MM.1S (cell line): Measurements from ENCODE around the gene EFCAB6.

Source experiments
- DNase-seq: peaks from one replicate; pipeline ENCODE4 v3.0.0-alpha.2; 2015
- H2AFZ ChIP-seq: fragments of 300-600 bp; sonication (generic); 2 replicates; pipeline ENCODE4 v1.6.0; 2016; ENCODE audit warnings: antibody characterized with exemption, low read length
- H3F3A ChIP-seq: fragments of 300-600 bp; sonication (generic); 2 replicates; pipeline ENCODE4 v1.6.1; 2016; ENCODE audit warnings: mild to moderate bottlenecking, antibody characterized with exemption, low read length, moderate library complexity, mixed read lengths; ENCODE audit not compliant: insufficient read depth
- H3K27ac ChIP-seq: fragments of 300-600 bp; sonication (generic); 2 replicates; pipeline ENCODE4 v1.5.1; 2016; ENCODE audit warnings: mild to moderate bottlenecking, low read length
- H3K27me3 ChIP-seq: fragments of 300-600 bp; sonication (generic); replicated peaks from 2 replicates; pipeline ENCODE4 v1.6.0; 2016; ENCODE audit warnings: low read length; ENCODE audit not compliant: insufficient read depth
- H3K36me3 ChIP-seq: fragments of 300-600 bp; sonication (generic); replicated peaks from 2 replicates; pipeline ENCODE4 v1.6.1; 2016; ENCODE audit warnings: mild to moderate bottlenecking, low read length, mixed read lengths; ENCODE audit not compliant: insufficient read depth
- H3K4me1 ChIP-seq: fragments of 300-600 bp; sonication (generic); 2 replicates; pipeline ENCODE4 v1.6.1; 2016; ENCODE audit warnings: low read length, mixed read lengths
- H3K4me2 ChIP-seq: fragments of 300-600 bp; sonication (generic); 2 replicates; pipeline ENCODE4 v1.6.0; 2016; ENCODE audit warnings: low read depth, low read length
- H3K4me3 ChIP-seq: fragments of 300-600 bp; sonication (generic); 2 replicates; pipeline ENCODE4 v1.5.1; 2016; ENCODE audit warnings: low read length, mixed read lengths
- H3K79me2 ChIP-seq: fragments of 300-600 bp; sonication (generic); 2 replicates; pipeline ENCODE4 v1.6.1; 2016; ENCODE audit warnings: mixed run types, low read length, mixed read lengths
- H3K9ac ChIP-seq: fragments of 300-600 bp; sonication (generic); 2 replicates; pipeline ENCODE4 v1.6.1; 2016; ENCODE audit warnings: low read length, mixed read lengths
- H3K9me2 ChIP-seq: fragments of 300-600 bp; sonication (generic); replicated peaks from 2 replicates; pipeline ENCODE4 v1.6.1; 2016; ENCODE audit warnings: mild to moderate bottlenecking, low read length, mixed read lengths; ENCODE audit not compliant: insufficient read depth
- H3K9me3 ChIP-seq: fragments of 300-600 bp; sonication (generic); replicated peaks from 2 replicates; pipeline ENCODE4 v1.6.1; 2016; ENCODE audit warnings: mild to moderate bottlenecking, low read length, mixed read lengths; ENCODE audit not compliant: insufficient read depth
- H4K20me1 ChIP-seq: fragments of 300-600 bp; sonication (generic); 2 replicates; pipeline ENCODE4 v1.6.1; 2016; ENCODE audit warnings: mild to moderate bottlenecking, low read length, moderate library complexity, mixed read lengths; ENCODE audit not compliant: insufficient read depth
- CTCF ChIP-seq: fragments of 300-600 bp; sonication (generic); IDR thresholded peaks from 2 replicates; pipeline ENCODE4 v1.5.1; 2016; ENCODE audit warnings: antibody characterized with exemption, low read length, mixed read lengths
- EZH2 ChIP-seq: fragments of 300-600 bp; sonication (generic); optimal IDR thresholded peaks from 2 replicates; pipeline ENCODE3; 2017; ENCODE audit warnings: low read depth, mild to moderate bottlenecking, antibody characterized with exemption, low read length, mixed read lengths
- EZH2phosphoT487 ChIP-seq: fragments of 300-600 bp; sonication (generic); IDR thresholded peaks from 2 replicates; pipeline ENCODE4 v1.6.1; 2018; ENCODE audit warnings: antibody characterized with exemption, low read length

Gene EFCAB6

GRCh38 chr22:43529461-43529860, 282.6 kb downstream of the EFCAB6 start:
- Histone ChIP-seq H3K9me2 (no peaks in the 10 kb centered on the region), H3K27me3 (no peaks in the 10 kb centered on the region; the same call in 1 of the 2 replicates), H3K4me2 (no peak overlapping the region), H3K9ac (no peak overlapping the region), H2AFZ (no peak overlapping the region), H3K27ac (no peak overlapping the region), H3K79me2 (no peaks in the 10 kb centered on the region), H3K4me1 (peaks cover 9% of the 10 kb centered on the region), H3K36me3 (no peaks in the 10 kb centered on the region), H3K4me3 (no peak overlapping the region), H3F3A (no peaks in the 10 kb centered on the region), H3K9me3 (no peaks in the 10 kb centered on the region), H4K20me1 (no peaks in the 10 kb centered on the region)
- no peak for TF ChIP-seq EZH2
- TF ChIP-seq CTCF, result no peak
- no peak for TF ChIP-seq EZH2phosphoT487
- no peak for DNase-seq

- Histone ChIP-seq H3K9me2 (no peaks in the 10 kb centered on the region), H3K36me3 (no peaks in the 10 kb centered on the region), H3K9me3 (no peaks in the 10 kb centered on the region), H3K4me2 (no peak overlapping the region), H3K79me2 (no peaks in the 10 kb centered on the region), H2AFZ (no peak overlapping the region), H3K9ac (no peak overlapping the region), H3K4me1 (peaks cover 9% of the 10 kb centered on the region), H3F3A (no peaks in the 10 kb centered on the region), H4K20me1 (no peaks in the 10 kb centered on the region), H3K27ac (no peak overlapping the region), H3K27me3 (no peaks in the 10 kb centered on the region; the same call in 1 of the 2 replicates), H3K4me3 (no peak overlapping the region)
- peak; percentile 24 for DNase-seq
- TF ChIP-seq EZH2 (no peak), EZH2phosphoT487 (no peak), CTCF (no peak)
Measured at GRCh38 chr22:43528601-43529360, 283.3 kb downstream of the EFCAB6 start.

DNA sequence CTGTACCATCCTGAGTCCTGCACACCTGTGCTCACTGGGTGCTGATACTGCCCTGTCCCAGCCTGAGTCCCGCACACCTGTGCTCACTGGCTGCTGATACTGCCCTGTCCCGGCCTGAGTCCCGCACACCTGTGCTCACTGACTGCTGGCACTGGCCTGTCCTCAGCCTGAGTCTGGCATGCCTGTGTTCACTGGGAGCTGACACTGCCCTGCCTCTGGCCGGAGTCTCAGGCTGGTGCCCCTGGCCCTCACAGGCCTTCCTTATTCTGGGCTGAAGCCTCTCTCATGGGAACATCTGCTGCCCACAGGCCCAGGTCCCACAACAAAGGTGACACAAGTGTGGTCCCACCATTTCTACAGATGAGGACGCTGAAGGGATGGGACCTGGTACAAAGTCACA, 285.2 kb downstream of the EFCAB6 start:
- H2AFZ ChIP-seq, result no peak overlapping the region
- no peak overlapping the region for H3K27ac ChIP-seq
- no peaks in the 10 kb centered on the region; the same call in 1 of the 2 replicates for H3K27me3 ChIP-seq
- H3K4me3 ChIP-seq, result no peak overlapping the region
- no peak overlapping the region for H3K4me2 ChIP-seq
- no peak overlapping the region for H3K9ac ChIP-seq
- H3K4me1 ChIP-seq, result peaks cover 9% of the 10 kb centered on the region
- no peak for DNase-seq
- no peaks in the 10 kb centered on the region for H3F3A ChIP-seq
- no peaks in the 10 kb centered on the region for H3K36me3 ChIP-seq
- no peaks in the 10 kb centered on the region for H3K9me3 ChIP-seq
- H3K79me2 ChIP-seq, result no peaks in the 10 kb centered on the region
- H3K9me2 ChIP-seq, result no peaks in the 10 kb centered on the region
- no peaks in the 10 kb centered on the region for H4K20me1 ChIP-seq
- no peak for TF ChIP-seq CTCF
- no peak for TF ChIP-seq EZH2
- no peak for TF ChIP-seq EZH2phosphoT487
